Neural progenitor cell (in vitro differentiated cells): ENCODE results near the gene SCGB3A1. TPM values are rescaled to one million over a fixed set of nuclear protein-coding genes. Genes with fewer than 3 reads are reported as not detected.
A peak's percentile ranks its signal among the peaks of the same experiment; 100 is the strongest.

Source experiments
- DNase-seq: peaks from one replicate; pipeline ENCODE4 v3.0.0-alpha.2; 2016; ENCODE audit warnings: low spot score
- H2AFZ ChIP-seq: fragments of 200-600 bp; sonication (generic); replicated peaks from 2 replicates; pipeline ENCODE4 v1.6.1; 2016; ENCODE audit warnings: antibody characterized with exemption
- H3F3A ChIP-seq: fragments of 200-600 bp; sonication (generic); 2 replicates; pipeline ENCODE4 v1.6.1; 2016; ENCODE audit warnings: antibody characterized with exemption, low read depth
- H3K27ac ChIP-seq: fragments of 200-600 bp; sonication (generic); 2 replicates; pipeline ENCODE4 v1.5.1; 2016; ENCODE audit warnings: mild to moderate bottlenecking
- H3K27me3 ChIP-seq: fragments of 200-600 bp; sonication (generic); 2 replicates; pipeline ENCODE4 v1.6.1; 2016; ENCODE audit warnings: mild to moderate bottlenecking, moderate library complexity
- H3K36me3 ChIP-seq: fragments of 200-600 bp; sonication (generic); 2 replicates; pipeline ENCODE4 v1.5.1; 2016
- H3K4me1 ChIP-seq: fragments of 200-600 bp; sonication (generic); 2 replicates; pipeline ENCODE4 v1.6.1; 2016; ENCODE audit warnings: mixed run types
- H3K4me2 ChIP-seq: fragments of 200-600 bp; sonication (generic); 2 replicates; pipeline ENCODE4 v1.6.1; 2016
- H3K4me3 ChIP-seq: fragments of 200-600 bp; sonication (generic); 2 replicates; pipeline ENCODE4 v1.5.1; 2016
- H3K79me2 ChIP-seq: fragments of 200-600 bp; sonication (generic); 2 replicates; pipeline ENCODE4 v1.6.1; 2016; ENCODE audit warnings: low read depth
- H3K9ac ChIP-seq: fragments of 200-600 bp; sonication (generic); 2 replicates; pipeline ENCODE4 v1.6.1; 2016
- H3K9me3 ChIP-seq: fragments of 200-600 bp; sonication (generic); 2 replicates; pipeline ENCODE4 v1.5.1; 2016; ENCODE audit warnings: low read depth
- H4K20me1 ChIP-seq: fragments of 200-600 bp; sonication (generic); 2 replicates; pipeline ENCODE4 v1.6.1; 2016; ENCODE audit warnings: low read depth
- H3K27ac Mint-ChIP-seq: 3 replicates; pipeline ENCODE4 v1.8.0; 2021; ENCODE audit warnings: mixed read lengths
- H3K27me3 Mint-ChIP-seq: 2 replicates; pipeline ENCODE4 v1.8.0; 2022; ENCODE audit warnings: low read depth, mild to moderate bottlenecking, inconsistent platforms, moderate library complexity, mixed read lengths; ENCODE audit not compliant: insufficient read depth
- H3K36me3 Mint-ChIP-seq: 3 replicates; pipeline ENCODE4 v1.8.0; 2021; ENCODE audit warnings: mixed read lengths
- H3K4me1 Mint-ChIP-seq: 3 replicates; pipeline ENCODE4 v1.8.0; 2021; ENCODE audit warnings: mixed read lengths
- H3K4me3 Mint-ChIP-seq: 3 replicates; pipeline ENCODE4 v1.8.0; 2021; ENCODE audit warnings: mild to moderate bottlenecking, moderate library complexity, mixed read lengths
- H3K9me3 Mint-ChIP-seq: 3 replicates; pipeline ENCODE4 v1.8.0; 2020; ENCODE audit warnings: mixed read lengths
- EZH2 ChIP-seq: fragments of 200-600 bp; sonication (generic); IDR thresholded peaks from 2 replicates; pipeline ENCODE4 v1.6.1; 2017; ENCODE audit warnings: antibody characterized with exemption, mild to moderate bottlenecking, moderate library complexity
- EZH2phosphoT487 ChIP-seq: fragments of 200-600 bp; sonication (generic); IDR thresholded peaks from 2 replicates; pipeline ENCODE4 v1.6.1; 2017; ENCODE audit warnings: antibody characterized with exemption
- total RNA-seq: library from RNA; depleted of rRNA; stranded (reverse); fragments of >200 nt; gene quantifications from 2 replicates; pipeline ENCODE4 v1.2.3, GENCODE V29; 2015; ENCODE audit warnings: low replicate concordance
- TF ChIP-seq, protein P1 (sequence below): fragments of 200-600 bp; sonication (generic); IDR thresholded peaks from 2 replicates; pipeline ENCODE4 v1.5.1; 2017; ENCODE audit warnings: antibody characterized with exemption, mild to moderate bottlenecking

The SCGB3A1 gene
- total RNA-seq, 1 donor from 2014 or later = not detected

DNA sequence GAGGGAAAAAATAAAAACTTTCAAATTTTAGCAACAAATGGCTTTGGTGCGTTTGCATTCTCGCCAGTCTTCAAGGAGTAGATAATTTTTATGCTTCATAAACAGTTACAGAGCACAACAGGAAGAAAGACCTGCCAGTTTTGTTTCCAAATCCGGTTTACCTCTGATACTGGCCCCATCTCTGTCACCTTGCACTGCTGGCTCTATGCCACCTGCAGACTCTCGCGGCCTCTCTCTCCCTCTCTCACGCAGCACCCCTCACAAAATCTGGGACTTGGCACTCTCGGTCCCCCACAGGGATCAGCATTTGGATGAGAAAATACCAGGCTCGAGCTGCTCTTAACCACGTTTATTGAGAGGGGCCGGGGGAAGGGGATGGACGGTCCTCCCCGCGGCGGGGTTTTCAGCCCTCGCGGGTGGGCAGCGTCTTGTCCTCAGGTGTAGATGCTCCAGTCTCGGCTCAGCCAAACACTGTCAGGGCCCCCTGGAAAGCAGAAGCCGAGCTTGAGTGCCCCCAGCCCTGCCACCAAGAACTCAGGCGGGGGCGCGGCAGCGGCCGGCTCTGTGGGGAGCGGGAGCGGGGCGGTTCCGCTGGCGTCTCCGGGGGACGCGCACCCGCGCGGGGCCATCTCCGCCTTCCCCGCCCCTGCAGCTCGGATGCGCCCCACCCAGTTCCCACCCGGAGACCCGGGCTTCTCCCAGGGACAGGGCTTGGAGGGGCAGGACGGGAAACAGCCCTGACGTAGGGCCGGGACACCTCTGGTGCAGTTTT, 1.3 kb downstream of the SCGB3A1 start:
- DNase-seq = peak; percentile 24

DNA sequence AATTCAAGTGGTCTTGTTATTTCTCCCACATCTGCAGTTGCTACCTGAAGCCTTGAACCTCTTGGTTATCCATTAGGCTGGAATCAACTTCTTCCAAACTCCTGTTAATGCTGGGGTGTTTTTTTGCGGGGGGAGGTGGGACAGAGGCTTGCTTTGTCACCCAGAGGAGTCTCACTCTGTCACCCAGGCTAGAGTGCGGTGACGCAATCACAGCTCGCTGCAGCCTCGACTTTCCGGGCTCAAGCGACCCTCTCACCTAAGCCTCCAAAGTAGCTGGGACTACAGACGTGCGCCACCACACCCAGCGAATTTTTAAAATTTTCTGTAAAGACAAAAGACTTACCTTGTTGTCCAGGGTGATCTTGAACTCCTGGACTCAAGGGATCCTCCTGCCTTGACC, 4.4 kb downstream of the SCGB3A1 start:
- no peak overlapping the region for H3K27ac Mint-ChIP-seq
- Histone ChIP-seq H2AFZ (no peak overlapping the region), H3K27ac (no peak overlapping the region), H3K27me3 (peaks cover 71% of the 10 kb centered on the region), H3K79me2 (no peaks in the 10 kb centered on the region), H3K9me3 (no peaks in the 10 kb centered on the region), H3K4me2 (no peak overlapping the region), H3K36me3 (no peaks in the 10 kb centered on the region), H4K20me1 (no peaks in the 10 kb centered on the region), H3K9ac (no peak overlapping the region), H3F3A (no peaks in the 10 kb centered on the region), H3K4me3 (no peak overlapping the region), H3K4me1 (peaks cover 12% of the 10 kb centered on the region)
- peaks cover 5% of the 10 kb centered on the region for H3K36me3 Mint-ChIP-seq
- no peak for DNase-seq
- TF ChIP-seq EZH2 = no peak
- TF ChIP-seq, protein P1, sequence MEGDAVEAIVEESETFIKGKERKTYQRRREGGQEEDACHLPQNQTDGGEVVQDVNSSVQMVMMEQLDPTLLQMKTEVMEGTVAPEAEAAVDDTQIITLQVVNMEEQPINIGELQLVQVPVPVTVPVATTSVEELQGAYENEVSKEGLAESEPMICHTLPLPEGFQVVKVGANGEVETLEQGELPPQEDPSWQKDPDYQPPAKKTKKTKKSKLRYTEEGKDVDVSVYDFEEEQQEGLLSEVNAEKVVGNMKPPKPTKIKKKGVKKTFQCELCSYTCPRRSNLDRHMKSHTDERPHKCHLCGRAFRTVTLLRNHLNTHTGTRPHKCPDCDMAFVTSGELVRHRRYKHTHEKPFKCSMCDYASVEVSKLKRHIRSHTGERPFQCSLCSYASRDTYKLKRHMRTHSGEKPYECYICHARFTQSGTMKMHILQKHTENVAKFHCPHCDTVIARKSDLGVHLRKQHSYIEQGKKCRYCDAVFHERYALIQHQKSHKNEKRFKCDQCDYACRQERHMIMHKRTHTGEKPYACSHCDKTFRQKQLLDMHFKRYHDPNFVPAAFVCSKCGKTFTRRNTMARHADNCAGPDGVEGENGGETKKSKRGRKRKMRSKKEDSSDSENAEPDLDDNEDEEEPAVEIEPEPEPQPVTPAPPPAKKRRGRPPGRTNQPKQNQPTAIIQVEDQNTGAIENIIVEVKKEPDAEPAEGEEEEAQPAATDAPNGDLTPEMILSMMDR = no peak
- TF ChIP-seq EZH2phosphoT487 = no peak
- H3K4me1 Mint-ChIP-seq = peaks cover 4% of the 10 kb centered on the region
- no peak overlapping the region for H3K4me3 Mint-ChIP-seq
- H3K27me3 Mint-ChIP-seq = peaks cover 32% of the 10 kb centered on the region
- H3K9me3 Mint-ChIP-seq = peaks cover 13% of the 10 kb centered on the region

More for the DNA sequence above, 1.3 kb downstream of the SCGB3A1 start:
- Histone ChIP-seq H2AFZ (peak overlapping the region; percentile 90), H3K27ac (no peak overlapping the region), H3K27me3 (peaks cover 90% of the 10 kb centered on the region), H3K4me1 (peaks cover 12% of the 10 kb centered on the region), H3K9me3 (no peaks in the 10 kb centered on the region), H3K9ac (no peak overlapping the region), H3K4me3 (peak overlapping the region; percentile 56), H3K36me3 (no peaks in the 10 kb centered on the region), H3K79me2 (no peaks in the 10 kb centered on the region), H3K4me2 (peak overlapping the region; percentile 93), H4K20me1 (no peaks in the 10 kb centered on the region), H3F3A (peaks cover 3% of the 10 kb centered on the region)
- H3K36me3 Mint-ChIP-seq = peaks cover 2% of the 10 kb centered on the region
- H3K9me3 Mint-ChIP-seq = peaks cover 8% of the 10 kb centered on the region
- peak overlapping the region; percentile 70 for H3K4me3 Mint-ChIP-seq
- TF ChIP-seq EZH2 (no peak), EZH2phosphoT487 (peak; percentile 84)
- TF ChIP-seq, protein P1 = no peak
- peaks cover 47% of the 10 kb centered on the region for H3K27me3 Mint-ChIP-seq
- H3K4me1 Mint-ChIP-seq = peaks cover 11% of the 10 kb centered on the region
- H3K27ac Mint-ChIP-seq = no peak overlapping the region

DNA sequence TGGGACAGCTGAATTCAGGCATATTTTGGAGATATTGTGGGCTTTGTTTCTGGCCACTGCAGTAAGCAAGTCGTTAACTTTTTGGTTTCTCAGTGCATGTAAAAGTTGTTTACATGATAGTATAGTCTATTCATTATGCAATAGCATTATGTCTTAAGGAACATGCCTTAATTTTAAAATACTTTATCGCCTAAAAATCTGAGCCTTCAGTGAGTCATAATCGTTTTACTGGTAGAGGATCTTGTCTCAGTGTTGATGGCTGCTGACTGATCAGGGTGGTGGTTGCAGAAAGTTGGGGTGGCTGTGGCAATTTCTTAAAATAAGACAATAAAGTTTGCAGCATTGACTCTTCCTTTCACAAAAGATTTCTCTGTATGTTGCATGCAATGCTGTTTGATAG, 5.1 kb downstream of the SCGB3A1 start:
- Histone ChIP-seq H3K79me2 (no peaks in the 10 kb centered on the region), H2AFZ (no peak overlapping the region), H3K4me2 (no peak overlapping the region), H3K9ac (no peak overlapping the region), H3F3A (no peaks in the 10 kb centered on the region), H3K4me1 (peaks cover 12% of the 10 kb centered on the region), H3K9me3 (no peaks in the 10 kb centered on the region), H3K27me3 (peaks cover 65% of the 10 kb centered on the region), H3K36me3 (no peaks in the 10 kb centered on the region), H3K27ac (no peak overlapping the region), H3K4me3 (no peak overlapping the region), H4K20me1 (no peaks in the 10 kb centered on the region)
- peaks cover 4% of the 10 kb centered on the region for H3K4me1 Mint-ChIP-seq
- no peak overlapping the region for H3K4me3 Mint-ChIP-seq
- TF ChIP-seq EZH2 (no peak), EZH2phosphoT487 (no peak)
- TF ChIP-seq, protein P1 = no peak
- H3K27me3 Mint-ChIP-seq = peaks cover 32% of the 10 kb centered on the region
- H3K9me3 Mint-ChIP-seq = peaks cover 13% of the 10 kb centered on the region
- peaks cover 5% of the 10 kb centered on the region for H3K36me3 Mint-ChIP-seq
- no peak for DNase-seq
- H3K27ac Mint-ChIP-seq = no peak overlapping the region
